IMR-90 (cell line): ENCODE data around the gene LRRC19.

ENCODE experiments used
- CEBPB ChIP-seq: IDR thresholded peaks from 2 replicates; pipeline ENCODE4 v1.6.1; 2012; ENCODE audit warnings: low read depth, low read length, improper control_type of control experiment
- CHD1 ChIP-seq: IDR thresholded peaks from 2 replicates; pipeline ENCODE4 v1.6.1; 2012; ENCODE audit warnings: low read depth, low read length, improper control_type of control experiment
- CTCF ChIP-seq: conservative IDR thresholded peaks from 2 replicates; pipeline ENCODE4 v1.5.1; 2012; ENCODE audit warnings: mild to moderate bottlenecking, low read depth, low read length, improper control_type of control experiment
- ELK1 ChIP-seq: fragments of 150-350 bp; IDR thresholded peaks from 2 replicates; pipeline ENCODE4 v1.6.1; 2016; ENCODE audit warnings: low read depth, mild to moderate bottlenecking, low read length, moderate library complexity, borderline replicate concordance
- MXI1 ChIP-seq: IDR thresholded peaks from 2 replicates; pipeline ENCODE4 v1.6.1; 2012; ENCODE audit warnings: low read depth, mild to moderate bottlenecking, low read length, moderate library complexity, borderline replicate concordance
- POLR2A ChIP-seq: IDR thresholded peaks from 2 replicates; pipeline ENCODE4 v1.6.1; 2012; ENCODE audit warnings: mild to moderate bottlenecking, low read depth, low read length
- RAD21 ChIP-seq: IDR thresholded peaks from 2 replicates; pipeline ENCODE4 v1.6.1; 2012; ENCODE audit warnings: low read length, improper control_type of control experiment
- RCOR1 ChIP-seq: IDR thresholded peaks from 2 replicates; pipeline ENCODE4 v1.6.1; 2012; ENCODE audit warnings: mild to moderate bottlenecking, low read length, improper control_type of control experiment; ENCODE audit not compliant: insufficient replicate concordance
- RFX5 ChIP-seq: IDR thresholded peaks from 2 replicates; pipeline ENCODE4 v1.8.0; 2012; ENCODE audit warnings: low read depth, mild to moderate bottlenecking, low read length, moderate library complexity
- SMC3 ChIP-seq: fragments of 150-350 bp; IDR thresholded peaks from 2 replicates; pipeline ENCODE4 v1.6.1; 2016; ENCODE audit warnings: low read depth, mild to moderate bottlenecking, antibody characterized with exemption, low read length, moderate library complexity
- USF2 ChIP-seq: fragments of 150-350 bp; IDR thresholded peaks from 2 replicates; pipeline ENCODE4 v1.6.1; 2017; ENCODE audit warnings: mild to moderate bottlenecking, antibody characterized with exemption, low read length, low read depth

- TF ChIP-seq USF2: no peak
- TF ChIP-seq CTCF: no peak
- TF ChIP-seq MXI1: no peak
- no peak for TF ChIP-seq POLR2A
- TF ChIP-seq RAD21: no peak
- TF ChIP-seq CEBPB: no peak
- TF ChIP-seq CHD1: no peak
- TF ChIP-seq ELK1: no peak
- TF ChIP-seq SMC3: no peak
- no peak for TF ChIP-seq RCOR1
- TF ChIP-seq RFX5: no peak
These were observed 17.4 kb upstream of the LRRC19 start for GRCh38 chr9:27022920-27023319.
